Neural crest cell (in vitro differentiated cells): ENCODE results near the gene PPP4R3B. TPM values are rescaled to one million over a fixed set of nuclear protein-coding genes. Genes with fewer than 3 reads are reported as not detected.

Source experiments
- DNase-seq: peaks from one replicate; pipeline ENCODE4 v3.0.0; 2021; ENCODE audit warnings: low read depth, mixed read lengths, low spot score
- H3K27ac Mint-ChIP-seq: one replicate; pipeline ENCODE4 v1.8.0; 2021; ENCODE audit warnings: mild to moderate bottlenecking, mixed read lengths; ENCODE audit not compliant: unreplicated experiment
- H3K27me3 Mint-ChIP-seq: 2 replicates; pipeline ENCODE4 v1.8.0; 2021; ENCODE audit warnings: low read depth, mild to moderate bottlenecking, mixed read lengths
- H3K36me3 Mint-ChIP-seq: 2 replicates; pipeline ENCODE4 v1.8.0; 2021; ENCODE audit warnings: low read depth, mild to moderate bottlenecking, mixed read lengths
- H3K4me1 Mint-ChIP-seq: 2 replicates; pipeline ENCODE4 v1.8.0; 2021; ENCODE audit warnings: mixed read lengths
- H3K4me3 Mint-ChIP-seq: one replicate; pipeline ENCODE4 v1.8.0; 2021; ENCODE audit warnings: mild to moderate bottlenecking, mixed read lengths
- H3K9me3 Mint-ChIP-seq: 2 replicates; pipeline ENCODE4 v1.8.0; 2021; ENCODE audit warnings: mixed read lengths
- CTCF ChIP-seq: fragments of 200-600 bp; sonication (generic); conservative IDR thresholded peaks from 2 replicates; pipeline ENCODE4 v1.5.0; 2021; ENCODE audit warnings: antibody characterized with exemption, mild to moderate bottlenecking
- long read RNA-seq: library from polyadenylated mRNA; unstranded; transcript quantifications from one replicate; pipeline ENCODE4 v2.0.0, GENCODE V29; 2020
- total RNA-seq: library from RNA; stranded (reverse); gene quantifications from 2 replicates; pipeline ENCODE4 v1.2.1, GENCODE V29; 2021

PPP4R3B gene
- 50.4 and 62.0 TPM in 2 replicates for total RNA-seq
- long read RNA-seq, full-length matches to known transcripts, result 15 of 113 reads
- long read RNA-seq, partial matches to known transcripts, result 74 of 113 reads
- long read RNA-seq, other reads (novel, unspliced or antisense), result 24 of 113 reads

DNA sequence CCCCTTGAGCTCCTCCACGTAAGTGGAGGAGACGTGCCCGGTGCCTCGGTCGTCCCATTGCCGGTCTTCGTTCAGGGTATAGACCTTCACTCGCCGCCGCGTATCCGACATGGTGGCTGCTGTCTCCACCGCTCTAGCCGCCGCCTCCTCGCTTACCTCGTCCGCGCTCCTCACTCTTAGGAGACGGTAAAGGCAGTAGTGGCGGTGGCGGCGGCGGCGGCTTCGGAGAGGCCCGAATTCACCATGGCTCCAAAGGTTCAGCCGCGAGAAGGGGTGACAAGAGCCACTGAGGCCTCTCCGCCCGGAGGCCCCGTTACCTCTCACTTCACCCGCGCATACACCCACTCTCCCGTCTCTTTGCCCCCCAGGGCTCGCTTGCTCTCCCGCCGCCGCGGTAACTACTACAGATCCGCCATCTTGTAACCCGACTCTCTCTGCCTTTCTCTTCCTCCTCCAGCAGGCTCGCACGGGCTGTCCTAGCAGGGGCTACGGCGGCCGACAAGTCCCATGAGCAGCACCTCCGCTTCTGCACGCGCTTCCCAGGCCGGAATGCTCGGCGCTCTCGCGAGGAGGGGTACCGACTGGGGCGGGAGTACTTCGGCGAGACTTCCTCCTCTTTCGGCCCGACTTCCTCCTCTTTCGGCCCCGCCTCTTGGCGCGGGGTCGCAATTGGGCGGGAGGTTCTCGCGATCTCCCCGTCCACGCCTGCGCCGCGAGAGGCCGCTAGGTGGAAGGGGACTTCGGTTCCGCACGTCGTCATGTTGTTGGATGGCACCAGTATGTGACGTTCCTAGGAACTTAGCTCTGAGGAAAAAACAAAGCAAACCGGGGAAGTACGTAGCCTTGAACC is at the start of gene PPP4R3B:
Gene PPP4R3B (minus strand): TSS at position 448 of the 850 bp plus-strand sequence. CDS start 337 bp downstream, at position 111.
- no peaks in the 10 kb centered on the region for H3K27me3 Mint-ChIP-seq
- DNase-seq, result peak; percentile 93
- H3K9me3 Mint-ChIP-seq, result no peaks in the 10 kb centered on the region
- H3K27ac Mint-ChIP-seq, result no peak within 1 kb of the TSS
- H3K4me3 Mint-ChIP-seq, result no peak within 1 kb of the TSS
- H3K36me3 Mint-ChIP-seq, result peaks cover 4% of the 10 kb centered on the region
- TF ChIP-seq CTCF, result peak; percentile 53
- peaks cover 17% of the 10 kb centered on the region for H3K4me1 Mint-ChIP-seq

GRCh38 chr2:55653255-55653654 is 35.8 kb upstream of the PPP4R3B start:
- Mint-ChIP-seq H3K9me3 (peaks cover 5% of the 10 kb centered on the region), H3K27me3 (no peaks in the 10 kb centered on the region), H3K4me3 (no peak overlapping the region), H3K27ac (no peak overlapping the region), H3K36me3 (peaks cover 33% of the 10 kb centered on the region), H3K4me1 (no peaks in the 10 kb centered on the region)
- no peak for DNase-seq
- TF ChIP-seq CTCF, result no peak

GRCh38 chr2:55649211-55649610 is 31.8 kb upstream of the PPP4R3B start:
- Mint-ChIP-seq H3K36me3 (peaks cover 26% of the 10 kb centered on the region), H3K9me3 (peaks cover 5% of the 10 kb centered on the region), H3K27me3 (no peaks in the 10 kb centered on the region)

DNA sequence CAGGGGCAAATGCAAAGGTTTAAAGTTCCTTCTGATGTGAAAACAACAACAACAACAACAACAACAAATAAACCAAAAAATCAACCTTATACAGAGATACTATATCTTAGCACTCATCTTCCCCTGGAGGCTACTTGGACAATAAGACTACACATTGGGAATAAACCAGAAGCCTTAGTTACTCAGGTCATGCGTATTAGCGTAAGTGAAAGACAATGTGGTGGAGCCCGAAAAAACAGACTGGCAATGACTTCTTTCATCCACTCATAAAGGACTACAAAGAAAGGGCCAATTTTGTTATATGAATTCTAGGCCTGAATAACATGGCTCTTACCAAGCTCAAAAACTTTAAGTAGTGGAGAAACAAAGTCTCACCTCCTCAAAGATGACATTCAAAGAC is 19.4 kb upstream of the PPP4R3B start:
- peaks cover 4% of the 10 kb centered on the region for H3K36me3 Mint-ChIP-seq
- no peak overlapping the region for H3K27ac Mint-ChIP-seq
- no peak overlapping the region for H3K4me3 Mint-ChIP-seq

More at GRCh38 chr2:55649211-55649610, 31.8 kb upstream of the PPP4R3B start:
- no peak for DNase-seq
- Mint-ChIP-seq H3K27ac (no peak overlapping the region), H3K4me1 (no peaks in the 10 kb centered on the region), H3K4me3 (no peak overlapping the region)
- no peak for TF ChIP-seq CTCF

DNA sequence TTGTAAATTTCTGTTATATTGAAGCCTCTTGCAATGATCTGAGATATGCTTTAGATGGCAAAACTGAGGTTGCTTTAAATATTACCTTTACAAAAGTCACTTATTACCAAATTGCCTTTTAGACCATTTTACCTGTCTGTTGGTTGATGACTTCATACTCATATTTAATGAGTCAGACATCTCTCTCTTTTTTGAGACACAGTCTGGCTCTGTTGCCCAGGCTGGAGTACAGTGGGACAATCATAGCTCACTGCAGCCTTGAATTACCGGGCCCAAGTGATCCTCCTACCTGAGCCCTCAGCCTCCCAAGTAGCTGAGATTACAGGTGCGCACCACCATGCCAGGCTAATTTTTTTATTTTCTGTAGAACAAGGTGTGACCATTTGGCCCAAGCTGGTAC is 11.5 kb upstream of the PPP4R3B start:
- H3K36me3 Mint-ChIP-seq, result no peaks in the 10 kb centered on the region
- H3K27ac Mint-ChIP-seq, result no peak overlapping the region

More for the DNA sequence above, 19.4 kb upstream of the PPP4R3B start:
- H3K27me3 Mint-ChIP-seq, result no peaks in the 10 kb centered on the region
- no peaks in the 10 kb centered on the region for H3K4me1 Mint-ChIP-seq
- H3K9me3 Mint-ChIP-seq, result no peaks in the 10 kb centered on the region
- no peak for TF ChIP-seq CTCF
- no peak for DNase-seq

More for the DNA sequence above, 11.5 kb upstream of the PPP4R3B start:
- H3K27me3 Mint-ChIP-seq, result no peaks in the 10 kb centered on the region
- no peaks in the 10 kb centered on the region for H3K4me1 Mint-ChIP-seq
- DNase-seq, result no peak
- H3K4me3 Mint-ChIP-seq, result no peak overlapping the region
- no peak for TF ChIP-seq CTCF
- H3K9me3 Mint-ChIP-seq, result no peaks in the 10 kb centered on the region
